LNCaP clone FGC (cell line): ENCODE data around the gene ETV3L.

Source experiments
- DNase-seq: peaks from one replicate; pipeline ENCODE4 v3.0.0-alpha.2; 2011; ENCODE audit warnings: low read depth
- H3K4me3 ChIP-seq: 2 replicates; pipeline ENCODE4 v1.5.1; 2011; ENCODE audit warnings: mild to moderate bottlenecking, low read depth, low read length, control low read depth
- TF ChIP-seq, protein P1 (sequence below): IDR thresholded peaks from 2 replicates; pipeline ENCODE4 v1.5.1; 2012; ENCODE audit warnings: mild to moderate bottlenecking; ENCODE audit not compliant: control insufficient read depth, insufficient read depth; ENCODE audit errors: extremely low read depth

The ETV3L gene

DNA sequence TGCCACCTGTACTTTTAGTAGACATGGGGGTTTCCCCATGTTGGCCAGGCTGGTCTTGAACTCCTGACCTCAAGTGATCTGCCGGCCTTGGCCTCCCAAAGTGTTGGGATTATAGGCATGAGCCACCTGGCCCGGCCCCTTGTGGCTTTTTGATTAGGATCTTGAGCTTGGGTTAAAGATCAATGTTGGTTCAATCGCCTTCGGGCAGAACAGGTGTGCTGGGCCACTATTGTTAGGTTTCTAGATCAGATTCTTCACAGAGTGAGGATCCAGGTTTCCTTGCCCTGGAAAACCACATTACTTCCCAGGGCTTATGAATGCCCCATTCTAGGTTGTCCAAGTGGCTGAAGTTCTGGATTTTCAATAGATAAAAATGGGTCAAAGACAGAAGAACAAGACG is 32.5 kb upstream of the ETV3L start:
- TF ChIP-seq, protein P1, sequence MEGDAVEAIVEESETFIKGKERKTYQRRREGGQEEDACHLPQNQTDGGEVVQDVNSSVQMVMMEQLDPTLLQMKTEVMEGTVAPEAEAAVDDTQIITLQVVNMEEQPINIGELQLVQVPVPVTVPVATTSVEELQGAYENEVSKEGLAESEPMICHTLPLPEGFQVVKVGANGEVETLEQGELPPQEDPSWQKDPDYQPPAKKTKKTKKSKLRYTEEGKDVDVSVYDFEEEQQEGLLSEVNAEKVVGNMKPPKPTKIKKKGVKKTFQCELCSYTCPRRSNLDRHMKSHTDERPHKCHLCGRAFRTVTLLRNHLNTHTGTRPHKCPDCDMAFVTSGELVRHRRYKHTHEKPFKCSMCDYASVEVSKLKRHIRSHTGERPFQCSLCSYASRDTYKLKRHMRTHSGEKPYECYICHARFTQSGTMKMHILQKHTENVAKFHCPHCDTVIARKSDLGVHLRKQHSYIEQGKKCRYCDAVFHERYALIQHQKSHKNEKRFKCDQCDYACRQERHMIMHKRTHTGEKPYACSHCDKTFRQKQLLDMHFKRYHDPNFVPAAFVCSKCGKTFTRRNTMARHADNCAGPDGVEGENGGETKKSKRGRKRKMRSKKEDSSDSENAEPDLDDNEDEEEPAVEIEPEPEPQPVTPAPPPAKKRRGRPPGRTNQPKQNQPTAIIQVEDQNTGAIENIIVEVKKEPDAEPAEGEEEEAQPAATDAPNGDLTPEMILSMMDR: no peak
- H3K4me3 ChIP-seq: no peak overlapping the region
- DNase-seq: no peak

DNA sequence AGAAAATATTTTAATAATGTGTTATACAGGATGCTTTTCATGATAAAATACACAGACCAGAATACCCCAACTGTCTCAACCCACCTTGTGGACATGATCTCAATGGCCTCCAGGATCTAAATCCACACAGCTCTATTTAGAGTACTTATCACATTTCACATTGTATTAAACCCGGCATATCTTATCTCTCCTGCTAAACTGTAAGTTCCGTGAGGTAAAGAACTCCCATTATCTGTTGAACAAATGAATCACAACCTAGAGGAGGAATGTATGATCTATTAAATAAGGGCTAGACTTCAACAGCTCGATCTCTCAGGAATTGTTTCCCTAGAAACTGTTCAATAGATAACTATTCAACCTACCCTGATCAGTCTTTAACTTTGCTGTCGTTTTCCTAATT is 31.7 kb upstream of the ETV3L start:
- TF ChIP-seq, protein P1: no peak
- no peak overlapping the region for H3K4me3 ChIP-seq
- DNase-seq: no peak

DNA sequence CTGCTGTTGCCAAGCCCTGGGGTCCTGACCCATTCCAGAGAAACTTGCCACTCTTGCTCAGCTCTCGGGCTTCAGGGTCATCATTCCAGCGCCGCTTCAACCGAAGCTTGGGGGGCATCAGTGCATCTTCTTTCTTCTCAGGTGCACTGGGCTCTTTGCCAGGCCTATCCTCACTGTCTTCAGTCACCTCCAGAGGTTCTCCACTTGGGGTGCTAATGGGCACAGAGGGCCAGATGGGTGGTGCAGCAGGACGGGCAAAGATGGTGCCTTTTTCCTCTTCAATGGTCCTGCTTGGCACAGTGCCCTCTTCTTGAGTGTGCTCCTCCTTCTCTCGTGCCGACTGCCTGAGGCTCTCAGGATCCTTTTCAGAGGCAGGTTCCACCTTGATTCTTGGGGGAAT is 25.2 kb upstream of the ETV3L start:
- DNase-seq: no peak
- H3K4me3 ChIP-seq: no peak overlapping the region
- TF ChIP-seq, protein P1: no peak

DNA sequence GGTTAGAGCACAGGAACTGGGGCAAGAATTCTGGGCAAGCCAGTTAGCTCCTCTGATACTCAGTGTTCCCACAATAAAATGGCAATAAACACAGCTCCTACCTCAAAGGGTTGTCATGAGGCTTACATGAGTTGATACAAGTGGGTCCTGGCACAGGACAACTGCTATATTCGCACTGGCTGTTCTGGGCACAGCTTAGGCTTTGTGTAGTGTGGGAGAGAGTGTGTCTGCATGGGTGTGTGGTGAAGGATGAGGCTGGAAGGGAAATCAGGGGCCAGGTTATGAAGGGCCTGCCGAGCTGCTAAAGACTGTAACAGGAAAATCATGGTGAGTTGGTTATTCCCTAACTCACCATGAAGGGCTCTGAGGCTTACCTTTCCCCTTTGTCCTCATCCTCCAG is 19.8 kb upstream of the ETV3L start:
- TF ChIP-seq, protein P1: no peak
- no peak overlapping the region for H3K4me3 ChIP-seq
- no peak for DNase-seq

DNA sequence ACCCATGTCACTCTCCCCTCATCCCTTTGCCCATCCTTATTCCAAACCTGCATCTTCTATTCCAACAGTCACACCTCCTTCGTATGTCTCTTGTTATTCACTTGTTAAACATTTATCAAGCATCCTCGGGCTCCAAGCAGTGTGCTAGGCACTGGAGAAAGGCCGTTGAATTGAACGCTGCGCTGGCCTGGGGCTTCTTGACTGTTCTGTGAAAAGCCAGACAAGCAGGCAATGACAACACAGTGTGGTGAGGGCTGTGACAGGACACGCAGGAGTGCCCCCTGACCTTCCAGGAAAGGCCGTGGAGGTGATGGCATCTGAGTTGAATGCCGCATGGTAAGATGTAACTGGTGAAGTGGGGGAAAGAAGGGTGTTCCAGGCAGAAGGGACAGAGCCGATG is 19.4 kb upstream of the ETV3L start:
- no peak overlapping the region for H3K4me3 ChIP-seq
- no peak for DNase-seq
- TF ChIP-seq, protein P1: no peak

DNA sequence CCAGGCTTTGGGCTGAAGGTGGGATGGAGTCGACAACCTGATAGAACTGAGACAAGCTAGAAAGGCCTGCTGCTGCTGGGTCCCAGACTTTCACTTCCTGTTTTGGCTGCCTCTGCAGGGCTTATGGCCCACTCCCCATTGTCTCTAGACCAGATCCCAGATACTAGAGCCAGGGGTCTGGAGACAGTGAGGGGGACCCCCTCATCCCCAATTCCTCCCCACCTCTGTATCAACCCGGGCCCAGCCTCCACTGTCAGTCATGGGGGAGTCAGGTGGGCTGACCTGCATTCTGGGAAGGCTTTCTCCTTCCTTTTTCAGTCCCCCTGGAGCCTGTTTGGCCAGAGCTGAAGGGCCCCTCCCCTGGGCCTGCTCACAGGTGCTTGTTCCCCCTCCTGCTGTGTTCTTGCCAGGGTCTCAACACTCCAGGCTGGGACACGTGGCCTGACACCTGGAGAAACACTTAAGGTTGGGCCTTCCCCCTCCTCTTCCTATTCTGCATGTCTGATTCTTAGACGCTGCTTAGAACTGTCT is 18.0 kb upstream of the ETV3L start:
- DNase-seq: no peak
- TF ChIP-seq, protein P1: no peak
- no peak overlapping the region for H3K4me3 ChIP-seq

DNA sequence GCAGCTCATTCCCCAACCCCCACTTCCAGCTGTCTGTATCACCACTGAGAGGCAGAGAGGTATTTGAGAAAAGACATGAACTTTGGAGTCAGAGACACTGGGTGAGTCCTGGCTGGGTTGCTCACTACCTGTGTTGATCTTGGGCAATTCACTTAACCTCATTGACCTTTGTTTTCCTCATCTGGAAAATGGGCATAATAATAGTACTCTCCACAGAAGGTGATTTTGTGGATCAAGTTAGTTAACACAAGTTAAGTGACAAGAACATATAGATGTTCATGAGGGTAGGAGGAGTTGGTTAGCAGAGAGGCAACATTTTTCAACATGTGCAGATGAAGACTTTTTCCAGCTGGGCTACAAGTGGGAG is 17.1 kb upstream of the ETV3L start:
- DNase-seq: no peak
- H3K4me3 ChIP-seq: no peak overlapping the region
- TF ChIP-seq, protein P1: no peak
